MCF 10A (cell line): ENCODE results near the gene BCL7B. TPM values are rescaled to one million over a fixed set of nuclear protein-coding genes. Genes with fewer than 3 reads are reported as not detected.
A peak's percentile ranks its signal among the peaks of the same experiment; 100 is the strongest.
"Not testable (repeated sequence)": the region's sequence is repeated elsewhere in the genome, so short reads cannot be mapped to it uniquely, and the experiment has no call there.

Experiments used
- BruUV-seq: library from RNA; stranded (reverse); fragments of 400-500 nt; replicated peaks from 2 replicates; lab custom pipeline; 2021; lab: Mats Ljungman, UMichigan
- CTCF ChIA-PET: fragments of 300-600 bp; sonication (Branson Sonifier 250); formaldehyde crosslinking; extraction: SDS; loops from one replicate; lab custom pipeline; 2021; ENCODE audit warnings: antibody characterized with exemption, inconsistent platforms; lab: Yijun Ruan, JAX
- POLR2A ChIA-PET: fragments of 300-600, 350-650 bp; sonication (Branson Sonifier 250); formaldehyde crosslinking; extraction: SDS; loops from one replicate; lab custom pipeline; 2020; ENCODE audit warnings: antibody characterized with exemption, inconsistent platforms; lab: Yijun Ruan, JAX
- DNase-seq: peaks from one replicate; pipeline ENCODE4 v3.0.0-alpha.2; 2018; ENCODE audit not compliant: unreplicated experiment
- H3K27ac Mint-ChIP-seq: one replicate; pipeline ENCODE4 v1.8.0; 2022; ENCODE audit warnings: mild to moderate bottlenecking, low read depth, mixed read lengths; ENCODE audit not compliant: unreplicated experiment
- H3K27me3 Mint-ChIP-seq: one replicate; pipeline ENCODE4 v1.8.0; 2022; ENCODE audit warnings: mixed read lengths; ENCODE audit not compliant: insufficient read depth, unreplicated experiment
- H3K36me3 Mint-ChIP-seq: one replicate; pipeline ENCODE4 v1.8.0; 2022; ENCODE audit warnings: mild to moderate bottlenecking, moderate library complexity, mixed read lengths; ENCODE audit not compliant: insufficient read depth, unreplicated experiment
- H3K4me1 Mint-ChIP-seq: one replicate; pipeline ENCODE4 v1.8.0; 2022; ENCODE audit warnings: mixed read lengths; ENCODE audit not compliant: insufficient read depth, unreplicated experiment
- H3K4me3 Mint-ChIP-seq: one replicate; pipeline ENCODE4 v1.8.0; 2022; ENCODE audit warnings: mild to moderate bottlenecking, moderate library complexity, mixed read lengths; ENCODE audit not compliant: unreplicated experiment
- H3K9me3 Mint-ChIP-seq: one replicate; pipeline ENCODE4 v1.8.0; 2022; ENCODE audit warnings: mixed read lengths; ENCODE audit not compliant: unreplicated experiment
- intact Hi-C: fragments of 100-400 bp; cut with micrococcal nuclease; formaldehyde crosslinking; loops from 2 replicates; pipeline ENCODE4 v1.14.1; 2022
- total RNA-seq: library from RNA; stranded (reverse); gene quantifications from 2 replicates; pipeline ENCODE4 v1.2.3, GENCODE V29; 2022
- TF ChIP-seq, protein P1 (sequence below): fragments of 200-600 bp; IDR thresholded peaks from one replicate; pipeline ENCODE4 v1.8.0; 2022; ENCODE audit warnings: antibody characterized with exemption, mild to moderate bottlenecking; ENCODE audit not compliant: unreplicated experiment

Gene BCL7B
- total RNA-seq, 1 experiment from 2014 or later: 73.3 TPM

DNA sequence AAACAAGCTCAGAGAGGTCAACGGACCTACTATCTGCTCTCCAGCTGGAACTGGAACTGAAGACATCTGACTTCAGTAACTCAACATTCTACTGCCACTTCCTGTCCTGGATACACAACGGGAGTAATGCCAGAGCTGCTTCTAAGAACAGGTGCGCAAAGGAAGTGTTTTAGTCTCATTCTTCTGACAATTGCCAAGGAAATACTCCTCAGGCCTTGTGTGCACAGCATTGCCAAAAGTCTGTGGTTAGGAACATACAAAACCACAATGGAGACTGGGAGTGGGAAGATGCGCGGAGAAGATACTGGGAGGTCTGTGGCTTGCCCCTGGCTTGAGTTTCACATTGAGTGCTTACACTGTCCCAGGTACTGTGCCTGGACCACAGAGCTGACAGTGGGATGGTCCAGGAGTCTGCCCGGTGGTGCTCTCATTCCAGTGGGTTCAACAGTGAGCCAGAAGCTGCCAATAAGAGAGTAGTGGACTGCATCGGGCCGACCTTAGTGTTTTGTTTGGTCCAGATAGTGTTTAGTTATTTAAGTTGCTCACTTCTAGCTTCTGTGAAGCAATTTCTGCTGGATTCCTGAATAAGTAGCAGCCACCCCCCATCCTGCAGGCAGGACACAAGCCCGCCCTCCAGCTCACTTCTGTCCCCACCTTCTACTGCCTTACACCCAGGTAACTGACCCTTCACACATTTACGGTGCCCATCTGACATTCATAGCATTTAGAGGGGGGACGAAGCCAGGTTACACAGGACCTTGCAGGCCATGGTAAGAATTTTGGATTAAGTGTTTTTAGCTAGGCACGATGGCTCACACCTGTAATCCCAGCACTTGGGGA, 10.6 kb upstream of the BCL7B start:
- intact Hi-C loops: no loop called here
- BruUV-seq: no TSS peak

DNA sequence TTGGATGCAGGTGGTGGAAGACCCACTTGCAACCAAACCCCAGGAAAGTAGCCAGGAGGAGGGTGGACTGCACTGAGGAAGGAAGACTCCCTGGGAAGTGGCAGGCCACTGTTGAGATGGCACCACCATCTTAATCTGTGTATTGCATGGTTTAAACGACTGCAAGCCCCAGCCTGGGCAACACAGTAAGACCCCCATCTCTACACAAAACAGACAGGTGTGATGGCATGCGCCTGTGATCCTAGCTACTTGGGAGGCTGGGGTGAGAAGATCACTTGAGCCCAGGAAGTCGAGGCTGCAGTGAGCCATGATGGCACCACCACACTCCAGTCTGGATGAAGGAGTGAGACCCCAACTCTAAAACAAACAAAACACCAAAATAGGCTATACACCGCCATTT, 9.7 kb upstream of the BCL7B start:
- ChIA-PET CTCF (interaction anchor here (0.7 to 0.9 kb wide), 2 partner anchors 9 to 75 kb away, joined by 3 to 5 read pairs; no protein-coding TSS in a partner anchor), POLR2A (interaction anchor here (0.8 to 3.1 kb wide), 2 partner anchors 10 to 11 kb away, joined by 3 to 11 read pairs; partner anchors contain the start of gene BCL7B)
- intact Hi-C loops: no loop called here
- Mint-ChIP-seq H3K27ac (no peak overlapping the region), H3K36me3 (peaks cover 36% of the 10 kb centered on the region), H3K4me1 (peaks cover 8% of the 10 kb centered on the region), H3K27me3 (no peaks in the 10 kb centered on the region), H3K4me3 (no peak overlapping the region), H3K9me3 (no peaks in the 10 kb centered on the region)
- no peak for DNase-seq
- no TSS peak for BruUV-seq
- TF ChIP-seq, protein P1, sequence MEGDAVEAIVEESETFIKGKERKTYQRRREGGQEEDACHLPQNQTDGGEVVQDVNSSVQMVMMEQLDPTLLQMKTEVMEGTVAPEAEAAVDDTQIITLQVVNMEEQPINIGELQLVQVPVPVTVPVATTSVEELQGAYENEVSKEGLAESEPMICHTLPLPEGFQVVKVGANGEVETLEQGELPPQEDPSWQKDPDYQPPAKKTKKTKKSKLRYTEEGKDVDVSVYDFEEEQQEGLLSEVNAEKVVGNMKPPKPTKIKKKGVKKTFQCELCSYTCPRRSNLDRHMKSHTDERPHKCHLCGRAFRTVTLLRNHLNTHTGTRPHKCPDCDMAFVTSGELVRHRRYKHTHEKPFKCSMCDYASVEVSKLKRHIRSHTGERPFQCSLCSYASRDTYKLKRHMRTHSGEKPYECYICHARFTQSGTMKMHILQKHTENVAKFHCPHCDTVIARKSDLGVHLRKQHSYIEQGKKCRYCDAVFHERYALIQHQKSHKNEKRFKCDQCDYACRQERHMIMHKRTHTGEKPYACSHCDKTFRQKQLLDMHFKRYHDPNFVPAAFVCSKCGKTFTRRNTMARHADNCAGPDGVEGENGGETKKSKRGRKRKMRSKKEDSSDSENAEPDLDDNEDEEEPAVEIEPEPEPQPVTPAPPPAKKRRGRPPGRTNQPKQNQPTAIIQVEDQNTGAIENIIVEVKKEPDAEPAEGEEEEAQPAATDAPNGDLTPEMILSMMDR: no peak

More for the DNA sequence above, 10.6 kb upstream of the BCL7B start:
- TF ChIP-seq, protein P1: no peak
- CTCF ChIA-PET: no interaction called here
- H3K27ac Mint-ChIP-seq: no peak overlapping the region
- H3K4me1 Mint-ChIP-seq: peaks cover 8% of the 10 kb centered on the region
- POLR2A ChIA-PET: interaction anchor here (0.5 to 3.1 kb wide), 3 partner anchors 9 to 12 kb away, joined by 4 to 11 read pairs (median 4); partner anchors contain the start of genes BCL7B and TBL2
- H3K4me3 Mint-ChIP-seq: no peak overlapping the region
- peaks cover 45% of the 10 kb centered on the region for H3K36me3 Mint-ChIP-seq
- no peaks in the 10 kb centered on the region for H3K9me3 Mint-ChIP-seq
- no peaks in the 10 kb centered on the region for H3K27me3 Mint-ChIP-seq
- peak; percentile 42 for DNase-seq

DNA sequence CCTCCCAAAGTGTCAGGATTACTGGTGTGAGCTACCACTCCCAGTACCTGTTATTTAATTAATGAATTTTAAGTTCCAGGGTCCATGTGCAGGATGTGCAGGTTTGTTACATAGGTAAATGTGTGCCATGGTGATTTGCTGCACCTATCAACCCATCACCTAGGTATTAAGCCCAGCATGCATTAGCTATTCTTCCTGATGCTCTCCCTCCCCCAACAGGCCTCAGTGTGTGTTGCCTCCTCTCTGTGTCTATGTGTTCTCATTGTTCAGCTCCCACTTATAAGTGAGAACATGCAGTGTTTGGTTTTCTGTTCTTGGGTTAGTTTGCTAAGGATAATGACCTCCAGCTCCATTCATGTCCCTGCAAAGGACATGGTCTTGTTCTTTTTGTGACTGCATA, 8.9 kb upstream of the BCL7B start:
- POLR2A ChIA-PET: interaction anchor here (0.6 to 0.9 kb wide), 3 partner anchors 10 to 470 kb away, joined by 3 read pairs; partner anchors contain the start of gene TBL2
- H3K27ac Mint-ChIP-seq, H3K9me3 Mint-ChIP-seq, H3K27me3 Mint-ChIP-seq, H3K4me1 Mint-ChIP-seq, BruUV-seq, H3K4me3 Mint-ChIP-seq, intact Hi-C loops, DNase-seq: not testable (repeated sequence)
- H3K36me3 Mint-ChIP-seq: peaks cover 29% of the 10 kb centered on the region
- CTCF ChIA-PET: interaction anchor here (0.6 to 1.1 kb wide), 2 partner anchors 45 to 451 kb away, joined by 3 to 4 read pairs; no protein-coding TSS in a partner anchor

DNA sequence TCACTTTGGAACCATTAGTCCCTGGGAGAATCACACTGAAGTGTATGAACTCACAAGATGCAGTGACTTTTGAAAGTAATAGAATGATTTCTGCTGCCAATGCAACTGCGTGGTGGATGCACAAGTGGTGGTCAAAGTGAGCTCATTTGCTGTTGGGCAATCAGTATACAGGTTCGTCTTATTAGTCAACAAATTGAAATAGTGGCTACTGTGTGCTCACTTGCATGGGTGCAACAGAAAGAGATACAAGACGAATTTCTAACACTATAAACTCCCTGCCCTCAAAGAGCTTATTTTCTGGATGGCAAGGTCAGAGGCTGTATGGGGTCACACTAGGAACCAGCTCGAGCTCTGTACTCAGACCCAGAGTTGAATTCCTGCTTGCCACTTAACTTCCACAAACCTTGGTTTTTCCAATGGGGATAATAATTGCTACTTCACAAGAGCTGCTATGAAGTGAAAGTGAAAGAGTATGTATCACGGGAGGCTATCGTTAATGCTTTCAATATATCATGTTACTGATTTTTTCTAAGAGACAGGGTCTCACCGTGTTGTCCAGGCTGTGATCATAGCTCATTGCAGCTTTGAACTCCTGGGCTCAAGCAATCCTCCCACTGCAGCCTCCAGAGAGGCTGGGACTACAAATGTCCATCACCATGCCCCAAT, 8.3 kb upstream of the BCL7B start:
- CTCF ChIA-PET: interaction anchor here (0.6 to 1.1 kb wide), 2 partner anchors 45 to 451 kb away, joined by 3 to 4 read pairs; no protein-coding TSS in a partner anchor
- intact Hi-C loops: no loop called here
- Mint-ChIP-seq H3K27ac (no peak overlapping the region), H3K27me3 (no peaks in the 10 kb centered on the region), H3K4me3 (no peak overlapping the region), H3K4me1 (peaks cover 9% of the 10 kb centered on the region), H3K9me3 (no peaks in the 10 kb centered on the region), H3K36me3 (peaks cover 27% of the 10 kb centered on the region)
- TF ChIP-seq, protein P1: no peak
- DNase-seq: no peak
- BruUV-seq: no TSS peak
- POLR2A ChIA-PET: interaction anchor here (0.6 to 1.1 kb wide), 3 partner anchors 13 to 471 kb away, joined by 3 read pairs; partner anchors contain the start of genes BAZ1B and TBL2
